GM12878 (cell line): Measurements from ENCODE around the gene HRG. TPM values are rescaled to one million over a fixed set of nuclear protein-coding genes. Genes with fewer than 3 reads are reported as not detected.
"Not testable (repeated sequence)": the region's sequence is repeated elsewhere in the genome, so short reads cannot be mapped to it uniquely, and the experiment has no call there.

ENCODE experiments used
- ATAC-seq: fragments of 200-7000 bp; cut with Tn5 transposase; 3 replicates; pipeline ENCODE4 v1.9.1; 2020; ENCODE audit warnings: mild to moderate bottlenecking, moderate library complexity
- BruUV-seq: library from RNA; stranded (reverse); fragments of 400-500 nt; replicated peaks from 2 replicates; lab custom pipeline; 2021; lab: Mats Ljungman, UMichigan
- CTCF ChIA-PET: fragments of 300-600 bp; sonication (Branson Sonifier 250); formaldehyde crosslinking; extraction: SDS; loops from one replicate; lab custom pipeline; 2021; ENCODE audit warnings: inconsistent platforms; lab: Yijun Ruan, JAX
- POLR2A ChIA-PET: fragments of 350-600 bp; formaldehyde crosslinking; extraction: SDS; loops from one replicate; lab custom pipeline; 2021; ENCODE audit warnings: inconsistent platforms; lab: Charles Lee
- RAD21 ChIA-PET: fragments of 300-600 bp; sonication (Branson Sonifier 250); formaldehyde crosslinking; loops from one replicate; lab custom pipeline; 2023; ENCODE audit warnings: antibody characterized with exemption; ENCODE audit not compliant: unreplicated experiment; lab: Charles Lee
- SMC1A ChIA-PET: fragments of 300-600 bp; sonication (Branson Sonifier 250); formaldehyde crosslinking; loops from one replicate; lab custom pipeline; 2023; ENCODE audit not compliant: unreplicated experiment, uncharacterized antibody; lab: Charles Lee
- DNase-seq: peaks from one replicate; pipeline ENCODE4 v3.0.0-alpha.2; 2011; ENCODE audit warnings: low read depth, low spot score
- FAIRE-seq: peaks from 3 replicates; lab custom pipeline; 2011; peaks lifted over from hg19 to GRCh38; lab: Jason Lieb, UNC
- H2AFZ ChIP-seq: 2 replicates; pipeline ENCODE4 v1.6.0; 2011; ENCODE audit warnings: low read depth, low read length, control low read depth; ENCODE audit not compliant: control insufficient read depth
- H3K27ac ChIP-seq: 2 replicates; pipeline ENCODE4 v1.5.1; 2011; ENCODE audit warnings: control low read depth; ENCODE audit not compliant: control insufficient read depth, insufficient read depth
- H3K27me3 ChIP-seq, 2 experiments: replicated peaks in 1 of 2; 2 replicates each; pipeline versions ENCODE4 v1.6.0 to v1.6.1; 2011; ENCODE audit warnings: low read length in 1 of 2; ENCODE audit not compliant: control insufficient read depth in 2 of 2, insufficient read depth in 2 of 2
- H3K36me3 ChIP-seq, 2 experiments: 2 replicates each; pipeline ENCODE4 v1.5.1; 2011; ENCODE audit warnings: low read length in 1 of 2; ENCODE audit not compliant: control insufficient read depth in 2 of 2, insufficient read depth in 2 of 2
- H3K4me1 ChIP-seq: 2 replicates; pipeline ENCODE4 v1.6.1; 2011; ENCODE audit warnings: mild to moderate bottlenecking, low read length, moderate library complexity, mixed read lengths; ENCODE audit not compliant: control insufficient read depth, insufficient read depth
- H3K4me2 ChIP-seq: 2 replicates; pipeline ENCODE4 v1.6.0; 2011; ENCODE audit warnings: control low read depth; ENCODE audit not compliant: control insufficient read depth, insufficient read depth
- H3K4me3 ChIP-seq: fragments of 200-600 bp; sonication (generic); 2 replicates; pipeline ENCODE4 v1.5.1; 2016
- H3K79me2 ChIP-seq: 2 replicates; pipeline ENCODE4 v1.6.0; 2011; ENCODE audit warnings: low read length; ENCODE audit not compliant: control insufficient read depth, insufficient read depth
- H3K9ac ChIP-seq: 2 replicates; pipeline ENCODE4 v1.8.0; 2011; ENCODE audit warnings: low read length, control low read depth, mixed read lengths; ENCODE audit not compliant: control insufficient read depth, insufficient read depth
- H3K9me3 ChIP-seq: replicated peaks from 3 replicates; pipeline ENCODE4 v1.5.1; 2011; ENCODE audit warnings: mild to moderate bottlenecking, low read length; ENCODE audit not compliant: control insufficient read depth, insufficient read depth
- H4K20me1 ChIP-seq: 2 replicates; pipeline ENCODE4 v1.6.0; 2011; ENCODE audit not compliant: control insufficient read depth, insufficient read depth
- CBFB ChIP-seq: IDR thresholded peaks from 2 replicates; pipeline ENCODE4 v1.6.1; 2016; ENCODE audit warnings: antibody characterized with exemption, low read depth
- CREM ChIP-seq: IDR thresholded peaks from 2 replicates; pipeline ENCODE4 v1.6.1; 2014; ENCODE audit warnings: antibody characterized with exemption, low read depth
- MTA3 ChIP-seq: IDR thresholded peaks from 2 replicates; pipeline ENCODE4 v1.6.1; 2012; ENCODE audit warnings: low read length, inconsistent platforms, borderline replicate concordance
- NBN ChIP-seq: fragments of 450-650 bp; IDR thresholded peaks from 2 replicates; pipeline ENCODE4 v1.6.1; 2016
- SMAD5 ChIP-seq: IDR thresholded peaks from 2 replicates; pipeline ENCODE4 v1.6.1; 2016; ENCODE audit warnings: antibody characterized with exemption, low read depth
- WGBS: methylation state at CpG from one replicate; pipeline ENCODE4 v1.1.6; 2016; ENCODE audit warnings: low lambda C conversion rate; ENCODE audit not compliant: insufficient replicate concordance, insufficient coverage; ENCODE audit errors: missing lambda C conversion rate; 5-methylcytosine and 5-hydroxymethylcytosine counted together
- in situ Hi-C: fragments of 300-500 bp; cut with MboI; formaldehyde crosslinking; loops from 9 replicates; pipeline ENCODE4 v1.14.3; 2018; ENCODE audit warnings: mixed read lengths
- intact Hi-C: fragments of 100-400 bp; cut with micrococcal nuclease; formaldehyde crosslinking; loops from one replicate; pipeline ENCODE4 v1.14.2; 2022; ENCODE audit not compliant: unreplicated experiment
- polyA plus RNA-seq, 11 experiments: library from polyadenylated mRNA; depleted of rRNA in 4 of 11; unstranded in 6 of 11; stranded (reverse) in 5 of 11; fragments of >200 nt; fragmentation: Nextera tagmentation in 4 of 11; fragmentation: Illumina TruSeq in 1 of 11; extraction: Ambion mirVana in 4 of 11; extraction: Trizol in 1 of 11; gene quantifications; 1 replicate in 1 of 11; 2 replicates in 10 of 11; pipeline versions ENCODE4 v1.2.1 to v1.2.3, GENCODE V29; 2011 to 2016; ENCODE audit warnings: inconsistent platforms in 2 of 11, missing spikeins in 2 of 11, low read depth in 1 of 11
- total RNA-seq, 4 experiments: library from RNA; depleted of rRNA in 3 of 4; stranded (reverse); fragments of >200 nt in 3 of 4; fragmentation: Illumina TruSeq in 1 of 4; extraction: Trizol in 1 of 4; gene quantifications; 2 replicates each; pipeline versions ENCODE4 v1.2.1 to v1.2.3, GENCODE V29; 2013 to 2021
- TF ChIP-seq, protein P1 (sequence below): fragments of 450-650 bp; formaldehyde crosslinking; IDR thresholded peaks from 2 replicates; pipeline ENCODE4 v1.4.0; 2020; ENCODE audit warnings: mild to moderate bottlenecking, moderate library complexity
- TF ChIP-seq, protein P2 (sequence below): fragments of 150-350 bp; IDR thresholded peaks from 2 replicates; pipeline ENCODE4 v1.6.1; 2014; ENCODE audit warnings: mild to moderate bottlenecking, low read depth, low read length

The HRG gene
- total and polyA plus RNA-seq, 10 of the 15 experiments (the other 5 are each of a cell fraction or from before 2014, with no cell fraction given): 0.21 TPM; not detected in 9

DNA sequence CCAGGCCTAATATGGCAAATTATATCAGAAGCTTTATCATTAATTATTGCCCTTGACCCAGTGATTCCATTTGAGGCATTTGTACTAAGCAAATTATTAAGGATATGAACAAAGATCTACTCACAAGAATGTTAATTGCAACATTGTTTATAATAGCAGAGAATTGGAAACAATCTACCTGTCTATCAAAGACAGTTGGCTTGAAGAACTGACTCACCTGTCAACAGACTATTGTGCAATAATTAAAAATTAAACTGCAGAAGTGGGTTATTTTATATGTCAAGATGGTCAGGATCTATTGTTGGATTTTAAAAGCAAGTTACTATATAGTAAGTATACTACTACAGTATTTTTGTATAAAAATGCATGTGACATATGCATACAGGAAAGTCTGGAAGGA is 32.3 kb upstream of the HRG start:
- ChIA-PET POLR2A (no interaction called here), RAD21 (interaction anchor here (1.2 kb wide), 1 partner anchor 17 kb away, joined by 4 read pairs; no protein-coding TSS in a partner anchor), CTCF (interaction anchor here (1.1 to 5.6 kb wide), 2 partner anchors 17 to 291 kb away, joined by 4 to 33 read pairs; no protein-coding TSS in a partner anchor), SMC1A (no interaction called here)
- Histone ChIP-seq H3K4me3 (no peak overlapping the region), H3K27ac (no peak overlapping the region), H4K20me1 (no peaks in the 10 kb centered on the region), H3K4me1 (no peaks in the 10 kb centered on the region), H3K9me3 (no peaks in the 10 kb centered on the region), H3K4me2 (no peak overlapping the region), H3K79me2 (no peaks in the 10 kb centered on the region)
- ATAC-seq (no peak), FAIRE-seq (no peak)
- TF ChIP-seq, protein P1, sequence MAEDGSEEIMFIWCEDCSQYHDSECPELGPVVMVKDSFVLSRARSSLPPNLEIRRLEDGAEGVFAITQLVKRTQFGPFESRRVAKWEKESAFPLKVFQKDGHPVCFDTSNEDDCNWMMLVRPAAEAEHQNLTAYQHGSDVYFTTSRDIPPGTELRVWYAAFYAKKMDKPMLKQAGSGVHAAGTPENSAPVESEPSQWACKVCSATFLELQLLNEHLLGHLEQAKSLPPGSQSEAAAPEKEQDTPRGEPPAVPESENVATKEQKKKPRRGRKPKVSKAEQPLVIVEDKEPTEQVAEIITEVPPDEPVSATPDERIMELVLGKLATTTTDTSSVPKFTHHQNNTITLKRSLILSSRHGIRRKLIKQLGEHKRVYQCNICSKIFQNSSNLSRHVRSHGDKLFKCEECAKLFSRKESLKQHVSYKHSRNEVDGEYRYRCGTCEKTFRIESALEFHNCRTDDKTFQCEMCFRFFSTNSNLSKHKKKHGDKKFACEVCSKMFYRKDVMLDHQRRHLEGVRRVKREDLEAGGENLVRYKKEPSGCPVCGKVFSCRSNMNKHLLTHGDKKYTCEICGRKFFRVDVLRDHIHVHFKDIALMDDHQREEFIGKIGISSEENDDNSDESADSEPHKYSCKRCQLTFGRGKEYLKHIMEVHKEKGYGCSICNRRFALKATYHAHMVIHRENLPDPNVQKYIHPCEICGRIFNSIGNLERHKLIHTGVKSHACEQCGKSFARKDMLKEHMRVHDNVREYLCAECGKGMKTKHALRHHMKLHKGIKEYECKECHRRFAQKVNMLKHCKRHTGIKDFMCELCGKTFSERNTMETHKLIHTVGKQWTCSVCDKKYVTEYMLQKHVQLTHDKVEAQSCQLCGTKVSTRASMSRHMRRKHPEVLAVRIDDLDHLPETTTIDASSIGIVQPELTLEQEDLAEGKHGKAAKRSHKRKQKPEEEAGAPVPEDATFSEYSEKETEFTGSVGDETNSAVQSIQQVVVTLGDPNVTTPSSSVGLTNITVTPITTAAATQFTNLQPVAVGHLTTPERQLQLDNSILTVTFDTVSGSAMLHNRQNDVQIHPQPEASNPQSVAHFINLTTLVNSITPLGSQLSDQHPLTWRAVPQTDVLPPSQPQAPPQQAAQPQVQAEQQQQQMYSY (CRISPR knock-in tag): no peak
- TF ChIP-seq SMAD5 (no peak), NBN (no peak), CBFB (no peak), CREM (no peak), MTA3 (no peak)
- TF ChIP-seq, protein P2, sequence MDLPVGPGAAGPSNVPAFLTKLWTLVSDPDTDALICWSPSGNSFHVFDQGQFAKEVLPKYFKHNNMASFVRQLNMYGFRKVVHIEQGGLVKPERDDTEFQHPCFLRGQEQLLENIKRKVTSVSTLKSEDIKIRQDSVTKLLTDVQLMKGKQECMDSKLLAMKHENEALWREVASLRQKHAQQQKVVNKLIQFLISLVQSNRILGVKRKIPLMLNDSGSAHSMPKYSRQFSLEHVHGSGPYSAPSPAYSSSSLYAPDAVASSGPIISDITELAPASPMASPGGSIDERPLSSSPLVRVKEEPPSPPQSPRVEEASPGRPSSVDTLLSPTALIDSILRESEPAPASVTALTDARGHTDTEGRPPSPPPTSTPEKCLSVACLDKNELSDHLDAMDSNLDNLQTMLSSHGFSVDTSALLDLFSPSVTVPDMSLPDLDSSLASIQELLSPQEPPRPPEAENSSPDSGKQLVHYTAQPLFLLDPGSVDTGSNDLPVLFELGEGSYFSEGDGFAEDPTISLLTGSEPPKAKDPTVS: no peak
- TF ChIP-seq, all 136 proteins: peak for 0
- intact Hi-C loops: no loop called here
- no peak overlapping the region for H3K9ac ChIP-seq
- DNase-seq: no peak
- H3K36me3 ChIP-seq: no peaks in the 10 kb centered on the region
- in situ Hi-C loops: no loop called here
- BruUV-seq: no TSS peak
- H3K27me3 ChIP-seq: peaks cover 0 to 3% of the 10 kb centered on the region in 2 experiments; a peak in 3 of 4 replicates
- H2AFZ ChIP-seq: no peak overlapping the region

DNA sequence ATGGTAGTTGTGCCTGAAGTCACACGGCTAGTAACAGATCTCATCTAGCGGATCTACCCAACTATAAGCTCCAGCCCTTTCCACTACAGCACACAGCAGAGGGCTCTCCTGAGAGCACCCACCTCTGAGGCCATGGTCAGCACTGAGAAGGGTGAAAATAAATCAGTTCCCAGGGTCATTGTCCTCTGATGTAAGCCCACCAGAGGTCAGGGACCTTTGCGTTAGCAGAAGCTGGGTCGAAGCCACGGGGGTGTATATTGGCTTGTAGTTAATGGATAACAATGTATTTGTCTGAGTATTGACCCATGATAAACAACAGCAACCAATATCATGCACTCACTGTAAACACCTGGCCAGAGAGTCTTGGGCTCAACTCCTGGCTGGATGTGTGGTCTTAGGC is 31.6 kb upstream of the HRG start:
- intact Hi-C loops, H3K4me2 ChIP-seq, H3K4me1 ChIP-seq, BruUV-seq, POLR2A ChIA-PET, DNase-seq, H3K9ac ChIP-seq, FAIRE-seq, SMC1A ChIA-PET, in situ Hi-C loops, ATAC-seq, H3K36me3 ChIP-seq, RAD21 ChIA-PET, H3K79me2 ChIP-seq, H4K20me1 ChIP-seq, H3K27me3 ChIP-seq, H2AFZ ChIP-seq, H3K9me3 ChIP-seq, H3K4me3 ChIP-seq, H3K27ac ChIP-seq: not testable (repeated sequence)
- CTCF ChIA-PET: interaction anchor here (0.9 to 1.1 kb wide), 3 partner anchors 17 to 291 kb away, joined by 3 to 4 read pairs (median 4); no protein-coding TSS in a partner anchor
- WGBS: 95% methylated on average over 5 of the region's 5 CpGs
